Stimulated activated naive CD8-positive, alpha-beta T cell treated with anti-CD3 and anti-CD28 coated beads, Interleukin-15, Interleukin-2, amounts not matched to agents 100 U/mL and 50 U/mL, for 24 hours (primary cell): ENCODE results near the gene CHST6.
"Not testable (repeated sequence)": the region's sequence is repeated elsewhere in the genome, so short reads cannot be mapped to it uniquely, and the experiment has no call there.

Experiments
- ATAC-seq: fragments of 150-1000 bp; cut with Tn5 transposase; one replicate; pipeline ENCODE4 v1.10.0; 2021
- DNase-seq: peaks from one replicate; pipeline ENCODE4 v3.0.0; 2021

The CHST6 gene

DNA sequence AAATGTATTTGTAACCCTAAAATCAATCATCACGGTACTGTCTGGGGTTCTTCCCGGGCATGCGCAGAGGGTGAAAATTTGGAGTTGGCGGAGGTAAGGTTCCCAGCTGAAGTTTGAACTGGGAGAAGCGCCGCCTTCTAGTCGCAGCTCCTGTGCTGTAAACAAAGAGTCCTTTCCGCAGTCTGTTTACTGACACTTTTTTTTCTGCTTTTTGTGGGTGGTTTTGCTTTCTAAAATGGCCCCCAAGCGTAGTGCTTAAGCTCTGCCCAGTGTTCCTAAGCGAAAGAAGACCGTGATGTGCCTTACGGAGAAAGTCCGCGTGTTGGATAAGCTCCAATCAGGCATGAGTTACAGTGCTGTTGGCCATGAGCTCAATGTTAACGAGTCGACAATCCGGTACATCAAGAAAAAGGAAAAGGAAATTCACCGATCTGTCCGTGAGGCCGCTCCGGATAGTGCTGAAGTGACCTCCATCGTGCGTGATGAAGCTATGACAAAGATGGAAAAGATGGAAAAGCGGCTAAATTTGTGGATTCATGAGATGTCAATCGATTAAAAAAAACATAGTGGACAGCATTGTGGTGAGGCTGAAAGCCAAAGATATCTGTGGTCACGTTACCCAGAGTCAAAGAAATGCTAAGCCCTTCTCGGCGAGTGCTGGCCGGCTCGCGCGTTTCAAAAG, 61.4 kb downstream of the CHST6 start:
- ATAC-seq = peak; percentile 70
- no peak for DNase-seq

GRCh38 chr16:75432828-75433731, 62.2 kb downstream of the CHST6 start, which contains the start of gene CFDP1:
TSS of gene CFDP1 (minus strand) at chr16:75433503. CDS start at chr16:75433352, 151 bp downstream.
- ATAC-seq (peak; percentile 96), DNase-seq (peak; percentile 97)

DNA sequence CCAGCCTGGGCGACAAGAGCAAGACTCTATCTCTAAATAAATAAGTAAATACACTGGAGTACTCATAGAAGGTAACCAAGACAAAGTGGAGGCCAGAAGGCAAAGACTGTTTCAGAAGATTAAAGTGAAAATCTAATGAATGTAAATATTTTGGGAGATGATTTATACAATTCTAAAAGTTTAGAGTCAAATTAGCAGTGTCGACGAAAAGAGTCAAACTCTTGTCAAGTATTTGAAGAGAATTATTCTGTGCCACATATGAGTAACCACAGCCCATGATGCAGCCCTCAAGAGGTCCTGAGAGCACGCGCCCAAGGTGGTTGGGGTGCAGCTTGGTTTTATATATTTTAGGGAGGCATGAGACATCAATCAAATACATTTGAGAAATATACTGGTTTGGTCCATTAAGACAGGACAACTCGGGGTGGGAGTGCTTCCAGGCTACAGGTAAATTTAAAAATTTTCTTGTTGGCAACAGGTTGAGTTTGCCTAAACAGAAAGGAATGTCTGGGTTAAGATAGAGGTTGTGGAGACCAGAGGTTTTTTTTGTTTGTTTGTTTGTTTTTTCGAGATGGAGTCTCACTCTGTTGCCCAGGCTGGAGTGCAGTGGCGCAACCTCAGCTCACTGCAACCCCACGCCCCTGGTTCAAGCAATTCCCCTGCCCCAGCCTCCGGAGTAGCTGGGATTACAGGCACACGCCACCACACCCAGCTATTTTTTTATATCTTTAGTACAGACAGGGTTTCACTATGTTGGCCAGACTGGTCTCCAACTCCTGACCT, 65.4 kb downstream of the CHST6 start:
- DNase-seq (no peak), ATAC-seq (no peak)

- ATAC-seq, DNase-seq: not testable (repeated sequence)
Measured at GRCh38 chr16:75426524-75426923, 68.7 kb downstream of the CHST6 start.

DNA sequence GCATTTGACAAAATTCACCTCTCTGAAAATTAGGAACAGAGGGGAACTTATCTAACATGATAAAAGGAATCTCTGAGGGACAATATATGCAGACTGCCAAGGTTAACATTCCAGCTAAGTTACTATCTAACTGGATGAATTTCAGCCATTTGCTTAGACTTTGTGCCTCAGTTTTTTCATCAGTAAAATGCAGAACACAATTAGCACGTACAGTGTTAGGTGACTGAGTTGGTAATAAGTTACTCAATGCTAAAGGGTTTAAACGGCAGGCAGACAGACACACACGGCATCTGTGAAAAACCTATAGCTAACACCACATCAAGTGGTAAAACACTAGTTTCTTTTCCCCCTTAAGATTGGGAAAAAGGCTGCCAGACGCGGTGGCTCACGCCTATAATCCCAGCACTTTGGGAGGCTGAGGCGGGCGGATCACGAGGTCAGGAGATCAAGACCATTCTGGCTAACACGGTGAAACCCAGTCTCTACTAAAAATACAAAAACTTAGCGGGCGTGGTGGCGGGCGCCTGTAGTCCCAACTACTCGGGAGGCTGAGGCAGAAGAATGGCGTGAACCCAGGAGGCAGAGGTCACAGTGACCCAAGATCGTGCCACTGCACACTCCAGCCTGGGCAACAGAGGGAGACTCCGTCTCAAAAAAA, 71.0 kb downstream of the CHST6 start:
- ATAC-seq, DNase-seq: not testable (repeated sequence)

GRCh38 chr16:75423723-75424104, 71.5 kb downstream of the CHST6 start:
- DNase-seq = no peak
- no peak for ATAC-seq
